Measurements from ENCODE around the gene LCE7A. TPM values are rescaled to one million over a fixed set of nuclear protein-coding genes. Genes with fewer than 3 reads are reported as not detected.

Gene LCE7A
- total and polyA plus RNA-seq, 10 of the 15 experiments (the other 5 are each of a cell fraction or from before 2014, with no cell fraction given) = not detected

- Histone ChIP-seq H3K4me3 (no peak overlapping the region), H3K36me3 (ENCODE audit: control insufficient read depth in 2 of 2, insufficient read depth in 2 of 2, low read length in 1 of 2) (no peaks in the 10 kb centered on the region), H3K4me1 (ENCODE audit: control insufficient read depth, insufficient read depth, low read length) (peaks cover 32% of the 10 kb centered on the region), H3K4me2 (ENCODE audit: control insufficient read depth, insufficient read depth) (no peak overlapping the region), H3K9me3 (replicated peaks; ENCODE audit: control insufficient read depth, insufficient read depth, low read length) (no peaks in the 10 kb centered on the region), H3K9ac (ENCODE audit: control insufficient read depth, insufficient read depth, low read length) (no peak overlapping the region), H3K27me3 (replicated peaks in 1 of 2; ENCODE audit: control insufficient read depth in 2 of 2, insufficient read depth in 2 of 2, low read length in 1 of 2) (peaks cover 0 to 2% of the 10 kb centered on the region in 2 experiments; a peak in 1 of 4 replicates), H3K79me2 (ENCODE audit: control insufficient read depth, insufficient read depth, low read length) (no peaks in the 10 kb centered on the region), H2AFZ (ENCODE audit: control insufficient read depth, low read depth, low read length) (no peak overlapping the region), H3K27ac (ENCODE audit: control insufficient read depth, insufficient read depth) (no peak overlapping the region), H4K20me1 (ENCODE audit: control insufficient read depth, insufficient read depth) (no peaks in the 10 kb centered on the region)
- ATAC-seq (no peak), DNase-seq (ENCODE audit: low read depth, low spot score) (no peak), FAIRE-seq (no peak)
- WGBS (ENCODE audit: insufficient coverage, insufficient replicate concordance, low lambda C conversion rate, missing lambda C conversion rate) = 31% methylated on average over 4 of the region's 4 CpGs
- CTCF ChIA-PET = interaction anchor here (0.9 kb wide), 1 partner anchor 15 kb away, joined by 5 read pairs; no protein-coding TSS in a partner anchor
- intact Hi-C loops (cut with micrococcal nuclease; ENCODE audit: unreplicated experiment) = no loop called here
- no TSS peak for BruUV-seq (replicated peaks)
- SMC1A ChIA-PET (ENCODE audit: uncharacterized antibody, unreplicated experiment) = interaction anchor here (3.8 kb wide), 1 partner anchor 10 kb away, joined by 14 read pairs; no protein-coding TSS in a partner anchor
- TF ChIP-seq HDGF (IDR thresholded peaks at IDR 0.05) (no peak), MEF2A (IDR thresholded peaks at IDR 0.05; ENCODE audit: insufficient read depth, low read depth, low read length) (no peak), CREB1 (IDR thresholded peaks at IDR 0.05; ENCODE audit: low read depth) (no peak), SKIL (IDR thresholded peaks at IDR 0.05; ENCODE audit: low read depth, poor library complexity, severe bottlenecking) (no peak), BACH1 (IDR thresholded peaks at IDR 0.05; ENCODE audit: borderline replicate concordance) (no peak), SUZ12 (IDR thresholded peaks at IDR 0.05; ENCODE audit: unreplicated experiment) (no peak)
- TF ChIP-seq, protein P1, sequence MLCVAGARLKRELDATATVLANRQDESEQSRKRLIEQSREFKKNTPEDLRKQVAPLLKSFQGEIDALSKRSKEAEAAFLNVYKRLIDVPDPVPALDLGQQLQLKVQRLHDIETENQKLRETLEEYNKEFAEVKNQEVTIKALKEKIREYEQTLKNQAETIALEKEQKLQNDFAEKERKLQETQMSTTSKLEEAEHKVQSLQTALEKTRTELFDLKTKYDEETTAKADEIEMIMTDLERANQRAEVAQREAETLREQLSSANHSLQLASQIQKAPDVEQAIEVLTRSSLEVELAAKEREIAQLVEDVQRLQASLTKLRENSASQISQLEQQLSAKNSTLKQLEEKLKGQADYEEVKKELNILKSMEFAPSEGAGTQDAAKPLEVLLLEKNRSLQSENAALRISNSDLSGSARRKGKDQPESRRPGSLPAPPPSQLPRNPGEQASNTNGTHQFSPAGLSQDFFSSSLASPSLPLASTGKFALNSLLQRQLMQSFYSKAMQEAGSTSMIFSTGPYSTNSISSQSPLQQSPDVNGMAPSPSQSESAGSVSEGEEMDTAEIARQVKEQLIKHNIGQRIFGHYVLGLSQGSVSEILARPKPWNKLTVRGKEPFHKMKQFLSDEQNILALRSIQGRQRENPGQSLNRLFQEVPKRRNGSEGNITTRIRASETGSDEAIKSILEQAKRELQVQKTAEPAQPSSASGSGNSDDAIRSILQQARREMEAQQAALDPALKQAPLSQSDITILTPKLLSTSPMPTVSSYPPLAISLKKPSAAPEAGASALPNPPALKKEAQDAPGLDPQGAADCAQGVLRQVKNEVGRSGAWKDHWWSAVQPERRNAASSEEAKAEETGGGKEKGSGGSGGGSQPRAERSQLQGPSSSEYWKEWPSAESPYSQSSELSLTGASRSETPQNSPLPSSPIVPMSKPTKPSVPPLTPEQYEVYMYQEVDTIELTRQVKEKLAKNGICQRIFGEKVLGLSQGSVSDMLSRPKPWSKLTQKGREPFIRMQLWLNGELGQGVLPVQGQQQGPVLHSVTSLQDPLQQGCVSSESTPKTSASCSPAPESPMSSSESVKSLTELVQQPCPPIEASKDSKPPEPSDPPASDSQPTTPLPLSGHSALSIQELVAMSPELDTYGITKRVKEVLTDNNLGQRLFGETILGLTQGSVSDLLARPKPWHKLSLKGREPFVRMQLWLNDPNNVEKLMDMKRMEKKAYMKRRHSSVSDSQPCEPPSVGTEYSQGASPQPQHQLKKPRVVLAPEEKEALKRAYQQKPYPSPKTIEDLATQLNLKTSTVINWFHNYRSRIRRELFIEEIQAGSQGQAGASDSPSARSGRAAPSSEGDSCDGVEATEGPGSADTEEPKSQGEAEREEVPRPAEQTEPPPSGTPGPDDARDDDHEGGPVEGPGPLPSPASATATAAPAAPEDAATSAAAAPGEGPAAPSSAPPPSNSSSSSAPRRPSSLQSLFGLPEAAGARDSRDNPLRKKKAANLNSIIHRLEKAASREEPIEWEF (IDR thresholded peaks at IDR 0.05; ENCODE audit: insufficient replicate concordance, low read depth, low read length) = no peak
- RAD21 ChIA-PET (ENCODE audit: unreplicated experiment) = no interaction called here
- POLR2A ChIA-PET = no interaction called here
- in situ Hi-C loops (cut with MboI) = no loop called here
Observed at GRCh38 chr1:152902636-152903035, 42.8 kb downstream of the LCE7A start.
